MCF 10A (cell line): ENCODE data around the gene ZCCHC2. TPM values are rescaled to one million over a fixed set of nuclear protein-coding genes. Genes with fewer than 3 reads are reported as not detected.

Experiments used
- BruUV-seq: library from RNA; stranded (reverse); fragments of 400-500 nt; replicated peaks from 2 replicates; lab custom pipeline; 2021; lab: Mats Ljungman, UMichigan
- CTCF ChIA-PET: fragments of 300-600 bp; sonication (Branson Sonifier 250); formaldehyde crosslinking; extraction: SDS; loops from one replicate; lab custom pipeline; 2021; ENCODE audit warnings: antibody characterized with exemption, inconsistent platforms; lab: Yijun Ruan, JAX
- POLR2A ChIA-PET: fragments of 300-600, 350-650 bp; sonication (Branson Sonifier 250); formaldehyde crosslinking; extraction: SDS; loops from one replicate; lab custom pipeline; 2020; ENCODE audit warnings: antibody characterized with exemption, inconsistent platforms; lab: Yijun Ruan, JAX
- DNase-seq: peaks from one replicate; pipeline ENCODE4 v3.0.0-alpha.2; 2018; ENCODE audit not compliant: unreplicated experiment
- H3K27ac Mint-ChIP-seq: one replicate; pipeline ENCODE4 v1.8.0; 2022; ENCODE audit warnings: mild to moderate bottlenecking, low read depth, mixed read lengths; ENCODE audit not compliant: unreplicated experiment
- H3K27me3 Mint-ChIP-seq: one replicate; pipeline ENCODE4 v1.8.0; 2022; ENCODE audit warnings: mixed read lengths; ENCODE audit not compliant: insufficient read depth, unreplicated experiment
- H3K36me3 Mint-ChIP-seq: one replicate; pipeline ENCODE4 v1.8.0; 2022; ENCODE audit warnings: mild to moderate bottlenecking, moderate library complexity, mixed read lengths; ENCODE audit not compliant: insufficient read depth, unreplicated experiment
- H3K4me1 Mint-ChIP-seq: one replicate; pipeline ENCODE4 v1.8.0; 2022; ENCODE audit warnings: mixed read lengths; ENCODE audit not compliant: insufficient read depth, unreplicated experiment
- H3K4me3 Mint-ChIP-seq: one replicate; pipeline ENCODE4 v1.8.0; 2022; ENCODE audit warnings: mild to moderate bottlenecking, moderate library complexity, mixed read lengths; ENCODE audit not compliant: unreplicated experiment
- H3K9me3 Mint-ChIP-seq: one replicate; pipeline ENCODE4 v1.8.0; 2022; ENCODE audit warnings: mixed read lengths; ENCODE audit not compliant: unreplicated experiment
- CTCF ChIP-seq: fragments of 200-600 bp; IDR thresholded peaks from one replicate; pipeline ENCODE4 v1.8.0; 2022; ENCODE audit warnings: antibody characterized with exemption, mild to moderate bottlenecking; ENCODE audit not compliant: unreplicated experiment
- intact Hi-C: fragments of 100-400 bp; cut with micrococcal nuclease; formaldehyde crosslinking; loops from 2 replicates; pipeline ENCODE4 v1.14.1; 2022
- total RNA-seq: library from RNA; stranded (reverse); gene quantifications from 2 replicates; pipeline ENCODE4 v1.2.3, GENCODE V29; 2022

ZCCHC2 gene
- total RNA-seq, 1 experiment from 2014 or later: 14.6 TPM

GRCh38 chr18:62586781-62587487, 64.1 kb downstream of the ZCCHC2 start:
- no peak for TF ChIP-seq CTCF

GRCh38 chr18:62587689-62588088, 64.9 kb downstream of the ZCCHC2 start:
- no TSS peak for BruUV-seq
- Mint-ChIP-seq H3K9me3 (no peaks in the 10 kb centered on the region), H3K27ac (no peak overlapping the region), H3K4me3 (no peak overlapping the region), H3K4me1 (peaks cover 8% of the 10 kb centered on the region), H3K27me3 (no peaks in the 10 kb centered on the region), H3K36me3 (peaks cover 13% of the 10 kb centered on the region)
- CTCF ChIA-PET: interaction anchor here (0.5 to 6.6 kb wide), 12 partner anchors 13 to 430 kb away, joined by 3 to 90 read pairs (median 14); partner anchors contain the start of gene PHLPP1
- no peak for TF ChIP-seq CTCF
- DNase-seq: no peak
- POLR2A ChIA-PET: no interaction called here
- intact Hi-C loops: loop anchor here (5.0 kb wide), 2 partner anchors 215 to 850 kb away; no protein-coding TSS in a partner anchor

More at GRCh38 chr18:62586781-62587487, 64.1 kb downstream of the ZCCHC2 start:
- no peak for DNase-seq
- ChIA-PET POLR2A (interaction anchor here (0.8 to 1.5 kb wide), 3 partner anchors 64 to 162 kb away, joined by 3 read pairs; partner anchors contain the start of genes PHLPP1 and ZCCHC2), CTCF (interaction anchor here (0.5 to 6.6 kb wide), 71 partner anchors 8 to 721 kb away, joined by 3 to 90 read pairs (median 4); partner anchors contain the start of gene PHLPP1)
- H3K9me3 Mint-ChIP-seq: no peaks in the 10 kb centered on the region
- H3K4me1 Mint-ChIP-seq: peaks cover 8% of the 10 kb centered on the region
- H3K4me3 Mint-ChIP-seq: no peak overlapping the region
- H3K27ac Mint-ChIP-seq: no peak overlapping the region
- no TSS peak for BruUV-seq
- peaks cover 13% of the 10 kb centered on the region for H3K36me3 Mint-ChIP-seq
- intact Hi-C loops: loop anchor here (1.0 to 5.0 kb wide), 4 partner anchors 215 to 850 kb away; no protein-coding TSS in a partner anchor
- no peaks in the 10 kb centered on the region for H3K27me3 Mint-ChIP-seq

GRCh38 chr18:62588217-62588616, 65.4 kb downstream of the ZCCHC2 start:
- H3K9me3 Mint-ChIP-seq: no peaks in the 10 kb centered on the region
- no TSS peak for BruUV-seq
- DNase-seq: no peak
- no peak for TF ChIP-seq CTCF
- no peak overlapping the region for H3K27ac Mint-ChIP-seq
- POLR2A ChIA-PET: no interaction called here
- CTCF ChIA-PET: interaction anchor here (0.5 to 6.6 kb wide), 5 partner anchors 108 to 394 kb away, joined by 3 to 72 read pairs (median 17); partner anchors contain the start of gene PHLPP1
- no peaks in the 10 kb centered on the region for H3K27me3 Mint-ChIP-seq
- H3K4me1 Mint-ChIP-seq: peaks cover 8% of the 10 kb centered on the region
- H3K4me3 Mint-ChIP-seq: no peak overlapping the region
- intact Hi-C loops: loop anchor here (5.0 kb wide), 2 partner anchors 214 to 849 kb away; no protein-coding TSS in a partner anchor
- peaks cover 13% of the 10 kb centered on the region for H3K36me3 Mint-ChIP-seq
